Trophoblast cell (in vitro differentiated cells and primary cell): ENCODE results near the gene CDK13.

Source experiments
- DNase-seq, 2 donors: peaks; one replicate each; pipeline ENCODE4 v3.0.0-alpha.2; 2016
- H2AFZ ChIP-seq: 2 replicates; pipeline ENCODE4 v1.6.1; 2013; ENCODE audit warnings: low read length, moderate library complexity, mild to moderate bottlenecking; ENCODE audit not compliant: insufficient read depth, poor library complexity
- H2AK5ac ChIP-seq: 2 replicates; pipeline ENCODE4 v1.6.1; 2013; ENCODE audit warnings: mild to moderate bottlenecking, low read length
- H2BK120ac ChIP-seq: 2 replicates; pipeline ENCODE4 v1.6.1; 2013; ENCODE audit warnings: low read length, mild to moderate bottlenecking, moderate library complexity; ENCODE audit not compliant: insufficient read depth, poor library complexity
- H2BK12ac ChIP-seq: 2 replicates; pipeline ENCODE4 v1.6.1; 2013; ENCODE audit warnings: mild to moderate bottlenecking, low read length, moderate library complexity
- H2BK5ac ChIP-seq: 2 replicates; pipeline ENCODE4 v1.6.1; 2013; ENCODE audit warnings: low read length, low read depth, moderate library complexity, mild to moderate bottlenecking; ENCODE audit not compliant: poor library complexity
- H3K14ac ChIP-seq: 2 replicates; pipeline ENCODE4 v1.6.1; 2013; ENCODE audit warnings: mild to moderate bottlenecking, low read length
- H3K18ac ChIP-seq: 2 replicates; pipeline ENCODE4 v1.6.1; 2013; ENCODE audit warnings: mild to moderate bottlenecking, low read length
- H3K23ac ChIP-seq: 2 replicates; pipeline ENCODE4 v1.6.1; 2013; ENCODE audit warnings: low read length
- H3K27ac ChIP-seq: 2 replicates; pipeline ENCODE4 v1.5.1; 2013; ENCODE audit warnings: low read depth, mild to moderate bottlenecking, inconsistent platforms, low read length, moderate library complexity
- H3K27me3 ChIP-seq: 2 replicates; pipeline ENCODE4 v1.6.1; 2013; ENCODE audit warnings: inconsistent platforms, mild to moderate bottlenecking, low read length, moderate library complexity; ENCODE audit not compliant: insufficient read depth
- H3K36me3 ChIP-seq, 2 experiments: 1 replicate in 1 of 2; 2 replicates in 1 of 2; pipeline ENCODE4 v1.6.1; 2013; ENCODE audit warnings: low read length in 2 of 2, mild to moderate bottlenecking in 2 of 2, moderate library complexity in 1 of 2; ENCODE audit not compliant: insufficient read depth in 2 of 2, control insufficient read depth in 1 of 2
- H3K4ac ChIP-seq: 2 replicates; pipeline ENCODE4 v1.6.1; 2013; ENCODE audit warnings: low read depth, mild to moderate bottlenecking, low read length, moderate library complexity
- H3K4me1 ChIP-seq, 2 experiments: 1 replicate in 1 of 2; 2 replicates in 1 of 2; pipeline ENCODE4 v1.6.1; 2013; ENCODE audit warnings: low read length in 2 of 2, mild to moderate bottlenecking in 2 of 2, moderate library complexity in 1 of 2; ENCODE audit not compliant: insufficient read depth in 2 of 2, control insufficient read depth in 1 of 2
- H3K4me2 ChIP-seq: 2 replicates; pipeline ENCODE4 v1.6.1; 2013; ENCODE audit warnings: inconsistent platforms, mild to moderate bottlenecking, low read length, moderate library complexity
- H3K4me3 ChIP-seq: 2 replicates; pipeline ENCODE4 v1.5.1; 2013; ENCODE audit warnings: mild to moderate bottlenecking, low read depth, low read length, inconsistent platforms
- H3K79me1 ChIP-seq: one replicate; pipeline ENCODE4 v1.6.1; 2013; ENCODE audit warnings: low read length
- H3K79me2 ChIP-seq: 2 replicates; pipeline ENCODE4 v1.6.1; 2013; ENCODE audit warnings: low read length, mild to moderate bottlenecking; ENCODE audit not compliant: control insufficient read depth, insufficient read depth, poor library complexity
- H3K9ac ChIP-seq: 2 replicates; pipeline ENCODE4 v1.6.1; 2013; ENCODE audit warnings: mild to moderate bottlenecking, low read length
- H3K9me3 ChIP-seq: 2 replicates; pipeline ENCODE4 v1.6.1; 2013; ENCODE audit warnings: low read depth, mild to moderate bottlenecking, control low read depth, inconsistent platforms, low read length; ENCODE audit not compliant: insufficient read depth
- H4K12ac ChIP-seq: 2 replicates; pipeline ENCODE4 v1.6.1; 2013; ENCODE audit warnings: low read depth, mild to moderate bottlenecking, low read length, moderate library complexity
- H4K8ac ChIP-seq: 2 replicates; pipeline ENCODE4 v1.6.1; 2013; ENCODE audit warnings: low read depth, mild to moderate bottlenecking, low read length, moderate library complexity
- H4K91ac ChIP-seq: one replicate; pipeline ENCODE4 v1.6.1; 2013; ENCODE audit warnings: low read depth, mild to moderate bottlenecking, low read length, moderate library complexity
- WGBS: extraction: QIAGEN DNeasy Blood & Tissue Kit; methylation state at CpG from one replicate; pipeline ENCODE4 v1.1.7; 2013; ENCODE audit warnings: missing lambda C conversion rate; ENCODE audit not compliant: insufficient read length, insufficient coverage; ENCODE audit errors: extremely low coverage; 5-methylcytosine and 5-hydroxymethylcytosine counted together

The CDK13 gene

GRCh38 chr7:39952374-39952773 is 2.3 kb downstream of the CDK13 start:
- no peak overlapping the region for H3K4me3 ChIP-seq
- H3K14ac ChIP-seq = no peak overlapping the region
- no peak overlapping the region for H3K9ac ChIP-seq
- no peaks in the 10 kb centered on the region for H3K9me3 ChIP-seq
- H3K4ac ChIP-seq = no peak overlapping the region
- H4K8ac ChIP-seq = no peak overlapping the region
- no peak overlapping the region for H2BK120ac ChIP-seq
- no peak overlapping the region for H2BK5ac ChIP-seq
- H3K4me1 ChIP-seq = peaks cover 0 to 3% of the 10 kb centered on the region in 2 experiments
- H3K23ac ChIP-seq = no peak overlapping the region
- no peak overlapping the region for H2AFZ ChIP-seq
- no peak overlapping the region for H2BK12ac ChIP-seq
- no peak overlapping the region for H4K12ac ChIP-seq
- H3K27ac ChIP-seq = no peak overlapping the region
- peaks cover 0 to 3% of the 10 kb centered on the region in 2 experiments for H3K36me3 ChIP-seq
- peak in 1 of 2 donors; percentile 58 for DNase-seq
- no CpG with 5 or more reads among the region's 2 CpGs for WGBS
- no peak overlapping the region for H4K91ac ChIP-seq
- no peak overlapping the region for H2AK5ac ChIP-seq
- peaks cover 29% of the 10 kb centered on the region for H3K79me2 ChIP-seq
- H3K4me2 ChIP-seq = no peak overlapping the region
- no peak overlapping the region for H3K18ac ChIP-seq
- no peaks in the 10 kb centered on the region for H3K27me3 ChIP-seq
- H3K79me1 ChIP-seq = peaks cover 25% of the 10 kb centered on the region

- Histone ChIP-seq H4K12ac (no peak overlapping the region), H3K27me3 (no peaks in the 10 kb centered on the region), H3K79me1 (peaks cover 25% of the 10 kb centered on the region), H3K14ac (no peak overlapping the region), H3K4me3 (no peak overlapping the region), H3K9ac (no peak overlapping the region), H3K79me2 (peaks cover 29% of the 10 kb centered on the region), H2BK120ac (no peak overlapping the region), H2BK5ac (no peak overlapping the region), H3K9me3 (no peaks in the 10 kb centered on the region), H3K36me3 (peaks cover 0 to 3% of the 10 kb centered on the region in 2 experiments), H3K4ac (no peak overlapping the region), H2BK12ac (no peak overlapping the region), H3K27ac (no peak overlapping the region), H3K4me2 (peak overlapping the region; percentile 29), H2AK5ac (no peak overlapping the region), H3K4me1 (peaks cover 0 to 3% of the 10 kb centered on the region in 2 experiments), H3K18ac (no peak overlapping the region), H3K23ac (no peak overlapping the region), H4K8ac (no peak overlapping the region), H4K91ac (no peak overlapping the region), H2AFZ (no peak overlapping the region)
- no CpG with 5 or more reads among the region's 3 CpGs for WGBS
- DNase-seq = peak in 1 of 2 donors; percentile 10
Observed at GRCh38 chr7:39952803-39953202, 2.7 kb downstream of the CDK13 start.

GRCh38 chr7:39954694-39955093 is 4.6 kb downstream of the CDK13 start:
- Histone ChIP-seq H3K9me3 (no peaks in the 10 kb centered on the region), H3K79me1 (peaks cover 20% of the 10 kb centered on the region), H2BK12ac (no peak overlapping the region), H3K4me1 (no peaks in the 10 kb centered on the region), H3K14ac (no peak overlapping the region), H2AFZ (no peak overlapping the region), H3K9ac (no peak overlapping the region), H3K18ac (no peak overlapping the region), H3K27ac (no peak overlapping the region), H4K12ac (no peak overlapping the region), H4K8ac (no peak overlapping the region), H2BK120ac (no peak overlapping the region), H2BK5ac (no peak overlapping the region), H3K23ac (peak overlapping the region; percentile 40), H3K79me2 (peaks cover 29% of the 10 kb centered on the region), H3K27me3 (no peaks in the 10 kb centered on the region), H3K4me3 (no peak overlapping the region), H2AK5ac (no peak overlapping the region), H3K36me3 (peaks cover 2 to 5% of the 10 kb centered on the region in 2 experiments), H3K4ac (peak overlapping the region; percentile 81), H3K4me2 (no peak overlapping the region), H4K91ac (no peak overlapping the region)
- DNase-seq = no peak
- WGBS = no CpG with 5 or more reads among the region's 4 CpGs

- Histone ChIP-seq H3K79me1 (no peaks in the 10 kb centered on the region), H3K27me3 (no peaks in the 10 kb centered on the region)
Observed at GRCh38 chr7:39958038-39958437, 8.0 kb downstream of the CDK13 start.

More at GRCh38 chr7:39958038-39958437, 8.0 kb downstream of the CDK13 start:
- WGBS = 100% methylated on average over 1 of the region's 3 CpGs
- H4K12ac ChIP-seq = no peak overlapping the region
- H3K36me3 ChIP-seq = peaks cover 2 to 5% of the 10 kb centered on the region in 2 experiments
- no peak overlapping the region for H3K4me2 ChIP-seq
- no peak overlapping the region for H3K4me3 ChIP-seq
- H3K4ac ChIP-seq = no peak overlapping the region
- no peak overlapping the region for H3K18ac ChIP-seq
- no peaks in the 10 kb centered on the region for H3K4me1 ChIP-seq
- peak in 1 of 2 donors; percentile 33 for DNase-seq
- H3K9ac ChIP-seq = no peak overlapping the region
- H3K23ac ChIP-seq = no peak overlapping the region
- H4K91ac ChIP-seq = no peak overlapping the region
- H3K79me2 ChIP-seq = peaks cover 9% of the 10 kb centered on the region
- no peak overlapping the region for H2AK5ac ChIP-seq
- H2BK5ac ChIP-seq = no peak overlapping the region
- H3K14ac ChIP-seq = no peak overlapping the region
- H3K9me3 ChIP-seq = no peaks in the 10 kb centered on the region
- no peak overlapping the region for H2AFZ ChIP-seq
- H2BK120ac ChIP-seq = no peak overlapping the region
- H3K27ac ChIP-seq = no peak overlapping the region
- H2BK12ac ChIP-seq = no peak overlapping the region
- H4K8ac ChIP-seq = no peak overlapping the region
